K562 (cell line): Measurements from ENCODE around the gene EPHA10. TPM values are rescaled to one million over a fixed set of nuclear protein-coding genes. Genes with fewer than 3 reads are reported as not detected.

Experiments
- MNT ChIP-seq, 2 experiments: fragments of 450-650 bp; conservative IDR thresholded peaks; 2 replicates each; pipeline ENCODE4 v1.6.1; 2017; ENCODE audit warnings: mild to moderate bottlenecking in 2 of 2, moderate library complexity in 2 of 2
- NR1H2 ChIP-seq: sonication (generic); formaldehyde crosslinking; IDR thresholded peaks from 2 replicates; pipeline ENCODE4 v1.4.0; 2020; ENCODE audit warnings: mild to moderate bottlenecking, missing genetic modification reagents
- PHF21A ChIP-seq: fragments of 450-650 bp; IDR thresholded peaks from 2 replicates; pipeline ENCODE4 v1.6.1; 2017; ENCODE audit warnings: low read depth, borderline replicate concordance
- POLR2AphosphoS2 ChIP-seq: IDR thresholded peaks from 2 replicates; pipeline ENCODE4 v1.6.1; 2012; ENCODE audit warnings: low read length, improper control_type of control experiment
- RBFOX2 ChIP-seq: fragments of 200-400 bp; formaldehyde crosslinking; IDR thresholded peaks from 2 replicates; pipeline ENCODE4 v1.6.1; 2017; ENCODE audit warnings: low read depth, mild to moderate bottlenecking, low read length, moderate library complexity
- SAP30 ChIP-seq: fragments of 200-600 bp; sonication (generic); IDR thresholded peaks from 2 replicates; pipeline ENCODE4 v1.6.1; 2012; ENCODE audit warnings: borderline replicate concordance, low read depth, mild to moderate bottlenecking, moderate library complexity, low read length, control low read depth, inconsistent platforms; ENCODE audit not compliant: insufficient read depth, poor library complexity, severe bottlenecking
- UBTF ChIP-seq, 2 experiments: IDR thresholded peaks; 2 replicates each; pipeline ENCODE4 v1.6.1; 2012; ENCODE audit warnings: improper control_type of control experiment in 2 of 2, low read depth in 2 of 2, low read length in 2 of 2, borderline replicate concordance in 1 of 2
- ZBTB1 ChIP-seq: sonication (generic); formaldehyde crosslinking; IDR thresholded peaks from 2 replicates; pipeline ENCODE4 v1.8.1; 2023; ENCODE audit warnings: missing genetic modification reagents, low read depth, mild to moderate bottlenecking, borderline replicate concordance
- ZNF584 ChIP-seq: fragments of 200-800 bp; sonication (Bioruptor generic); IDR thresholded peaks from 2 replicates; pipeline ENCODE4 v1.6.1; 2016; ENCODE audit warnings: low read depth, mild to moderate bottlenecking, missing genetic modification characterization, missing compliant biosample characterization
- polyA plus RNA-seq, 8 experiments: library from polyadenylated mRNA; depleted of rRNA in 4 of 8; stranded (reverse) in 5 of 8; unstranded in 3 of 8; fragments of >200 nt; fragmentation: Nextera tagmentation in 2 of 8; fragmentation: Illumina TruSeq in 1 of 8; extraction: Ambion mirVana in 2 of 8; extraction: Trizol in 1 of 8; gene quantifications; 2 replicates each; pipeline versions ENCODE4 v1.2.1 to v1.2.3, GENCODE V29; 2011 to 2014; ENCODE audit warnings: inconsistent platforms in 1 of 8, missing spikeins in 1 of 8
- total RNA-seq, 7 experiments: library from RNA; depleted of rRNA in 6 of 7; stranded (reverse); fragments of >200 nt in 6 of 7; fragmentation: Illumina TruSeq in 2 of 7; extraction: Trizol in 2 of 7; gene quantifications; 2 replicates each; pipeline versions ENCODE4 v1.2.1 to v1.2.3, GENCODE V29; 2011 to 2021; ENCODE audit warnings: low replicate concordance in 1 of 7
- TF ChIP-seq, protein P1 (sequence below): fragments of 450-650 bp; conservative IDR thresholded peaks from 2 replicates; pipeline ENCODE4 v1.6.1; 2016; ENCODE audit warnings: missing genetic modification characterization, low read depth, mild to moderate bottlenecking, control low read depth, missing compliant biosample characterization
- TF ChIP-seq, protein P2 (sequence below): fragments of 450-650 bp; formaldehyde crosslinking; IDR thresholded peaks from 2 replicates; pipeline ENCODE4 v1.4.0; 2020; ENCODE audit warnings: mild to moderate bottlenecking, moderate library complexity
- TF ChIP-seq, protein P3 (sequence below): fragments of 250-450 bp; sonication (Bioruptor Pico); IDR thresholded peaks from 2 replicates; pipeline ENCODE4 v1.4.0; 2020; ENCODE audit warnings: borderline replicate concordance
- TF ChIP-seq, protein P4 (sequence below): fragments of 450-650 bp; formaldehyde crosslinking; IDR thresholded peaks from 2 replicates; pipeline ENCODE4 v1.4.0; 2020; ENCODE audit warnings: mild to moderate bottlenecking, mixed read lengths

The EPHA10 gene
- total and polyA plus RNA-seq, 9 of the 15 experiments (the other 6 are each of a cell fraction or from before 2014, with no cell fraction given) = 0.03 TPM; not detected in 8

DNA sequence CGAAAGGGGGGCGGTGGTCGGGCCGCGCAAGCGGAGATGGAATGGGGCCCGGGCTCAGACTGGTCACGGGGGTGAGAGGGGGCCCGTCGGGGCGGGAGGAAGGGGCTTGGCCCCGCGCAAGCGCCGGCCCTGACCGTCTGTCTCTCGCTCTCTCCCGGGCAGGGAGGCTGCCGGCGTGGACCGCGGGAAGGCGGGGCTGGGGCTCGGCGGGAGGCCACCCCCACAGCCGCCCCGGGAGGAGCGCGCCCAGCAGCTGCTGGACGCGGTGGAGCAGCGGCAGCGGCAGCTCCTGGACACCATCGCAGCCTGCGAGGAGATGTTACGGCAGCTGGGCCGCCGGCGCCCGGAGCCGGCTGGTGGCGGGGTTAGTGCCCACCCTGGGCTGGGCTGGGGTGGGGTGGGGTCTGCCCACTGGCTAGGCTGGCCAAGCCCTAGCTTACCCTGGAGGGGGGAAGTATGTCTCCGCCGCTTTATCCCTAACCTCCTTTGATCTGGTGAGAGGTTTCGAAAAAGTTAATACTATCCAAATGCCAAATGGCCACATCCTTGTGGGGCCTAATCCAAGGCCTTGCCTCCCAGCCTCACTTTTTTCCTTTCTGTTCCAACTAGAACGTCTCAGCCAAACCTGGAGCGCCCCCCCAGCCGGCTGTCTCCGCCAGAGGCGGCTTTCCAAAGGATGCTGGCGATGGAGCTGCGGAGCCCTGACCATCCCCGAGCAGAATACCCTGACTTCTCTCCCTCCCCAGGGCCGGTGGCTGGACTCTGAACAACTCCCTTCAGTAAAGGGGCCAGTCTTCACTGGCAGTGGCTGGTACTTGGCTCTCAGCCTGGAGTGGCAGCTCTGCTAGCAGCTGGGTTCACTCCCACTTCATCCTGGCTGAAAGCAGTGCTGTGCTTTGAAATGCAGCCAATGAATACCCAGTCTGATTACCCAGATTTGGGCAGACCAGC lies 43.7 kb upstream of the EPHA10 start (continued):
- TF ChIP-seq UBTF (IDR thresholded peaks at IDR 0.05; ENCODE audit: borderline replicate concordance in 1 of 2, low read depth in 2 of 2, low read length in 2 of 2) = peak in 1 of 2 experiments; percentile 90; a peak in 2 of 4 replicates
- TF ChIP-seq, protein P1, sequence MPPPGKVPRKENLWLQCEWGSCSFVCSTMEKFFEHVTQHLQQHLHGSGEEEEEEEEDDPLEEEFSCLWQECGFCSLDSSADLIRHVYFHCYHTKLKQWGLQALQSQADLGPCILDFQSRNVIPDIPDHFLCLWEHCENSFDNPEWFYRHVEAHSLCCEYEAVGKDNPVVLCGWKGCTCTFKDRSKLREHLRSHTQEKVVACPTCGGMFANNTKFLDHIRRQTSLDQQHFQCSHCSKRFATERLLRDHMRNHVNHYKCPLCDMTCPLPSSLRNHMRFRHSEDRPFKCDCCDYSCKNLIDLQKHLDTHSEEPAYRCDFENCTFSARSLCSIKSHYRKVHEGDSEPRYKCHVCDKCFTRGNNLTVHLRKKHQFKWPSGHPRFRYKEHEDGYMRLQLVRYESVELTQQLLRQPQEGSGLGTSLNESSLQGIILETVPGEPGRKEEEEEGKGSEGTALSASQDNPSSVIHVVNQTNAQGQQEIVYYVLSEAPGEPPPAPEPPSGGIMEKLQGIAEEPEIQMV (tag) = no peak
- TF ChIP-seq, protein P2, sequence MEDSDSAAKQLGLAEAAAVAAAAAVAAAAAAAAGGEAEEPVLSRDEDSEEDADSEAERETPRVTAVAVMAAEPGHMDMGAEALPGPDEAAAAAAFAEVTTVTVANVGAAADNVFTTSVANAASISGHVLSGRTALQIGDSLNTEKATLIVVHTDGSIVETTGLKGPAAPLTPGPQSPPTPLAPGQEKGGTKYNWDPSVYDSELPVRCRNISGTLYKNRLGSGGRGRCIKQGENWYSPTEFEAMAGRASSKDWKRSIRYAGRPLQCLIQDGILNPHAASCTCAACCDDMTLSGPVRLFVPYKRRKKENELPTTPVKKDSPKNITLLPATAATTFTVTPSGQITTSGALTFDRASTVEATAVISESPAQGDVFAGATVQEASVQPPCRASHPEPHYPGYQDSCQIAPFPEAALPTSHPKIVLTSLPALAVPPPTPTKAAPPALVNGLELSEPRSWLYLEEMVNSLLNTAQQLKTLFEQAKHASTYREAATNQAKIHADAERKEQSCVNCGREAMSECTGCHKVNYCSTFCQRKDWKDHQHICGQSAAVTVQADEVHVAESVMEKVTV (CRISPR knock-in tag) = no peak
- TF ChIP-seq MNT (conservative IDR thresholded peaks at IDR 0.05) = peak; percentile 46 to 75; a peak in 3 of 4 replicates
- no peak for TF ChIP-seq ZBTB1
- TF ChIP-seq, protein P3, sequence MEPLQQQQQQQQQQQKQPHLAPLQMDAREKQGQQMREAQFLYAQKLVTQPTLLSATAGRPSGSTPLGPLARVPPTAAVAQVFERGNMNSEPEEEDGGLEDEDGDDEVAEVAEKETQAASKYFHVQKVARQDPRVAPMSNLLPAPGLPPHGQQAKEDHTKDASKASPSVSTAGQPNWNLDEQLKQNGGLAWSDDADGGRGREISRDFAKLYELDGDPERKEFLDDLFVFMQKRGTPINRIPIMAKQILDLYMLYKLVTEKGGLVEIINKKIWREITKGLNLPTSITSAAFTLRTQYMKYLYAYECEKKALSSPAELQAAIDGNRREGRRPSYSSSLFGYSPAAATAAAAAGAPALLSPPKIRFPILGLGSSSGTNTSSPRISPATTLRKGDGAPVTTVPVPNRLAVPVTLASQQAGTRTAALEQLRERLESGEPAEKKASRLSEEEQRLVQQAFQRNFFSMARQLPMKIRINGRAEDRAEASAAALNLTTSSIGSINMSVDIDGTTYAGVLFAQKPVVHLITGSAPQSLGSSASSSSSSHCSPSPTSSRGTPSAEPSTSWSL (CRISPR knock-in tag) = no peak
- TF ChIP-seq NR1H2 (CRISPR knock-in tag) = no peak
- TF ChIP-seq, protein P4, sequence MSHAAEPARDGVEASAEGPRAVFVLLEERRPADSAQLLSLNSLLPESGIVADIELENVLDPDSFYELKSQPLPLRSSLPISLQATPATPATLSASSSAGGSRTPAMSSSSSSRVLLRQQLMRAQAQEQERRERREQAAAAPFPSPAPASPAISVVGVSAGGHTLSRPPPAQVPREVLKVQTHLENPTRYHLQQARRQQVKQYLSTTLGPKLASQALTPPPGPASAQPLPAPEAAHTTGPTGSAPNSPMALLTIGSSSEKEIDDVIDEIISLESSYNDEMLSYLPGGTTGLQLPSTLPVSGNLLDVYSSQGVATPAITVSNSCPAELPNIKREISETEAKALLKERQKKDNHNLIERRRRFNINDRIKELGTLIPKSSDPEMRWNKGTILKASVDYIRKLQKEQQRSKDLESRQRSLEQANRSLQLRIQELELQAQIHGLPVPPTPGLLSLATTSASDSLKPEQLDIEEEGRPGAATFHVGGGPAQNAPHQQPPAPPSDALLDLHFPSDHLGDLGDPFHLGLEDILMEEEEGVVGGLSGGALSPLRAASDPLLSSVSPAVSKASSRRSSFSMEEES (CRISPR knock-in tag) = no peak
- no peak for TF ChIP-seq PHF21A
- no peak for TF ChIP-seq ZNF584 (CRISPR knock-in tag)
- peak; percentile 12 for TF ChIP-seq SAP30
- peak; percentile 18; the same call in 1 of the 2 replicates for TF ChIP-seq RBFOX2
- 0 out of 2 replicates have a peak, but pooled peaks have one; percentile 49 for TF ChIP-seq POLR2AphosphoS2
